OCI-LY1 (cell line): ENCODE results near the gene RLN3.

Experiments used
- EZH2 ChIP-seq: fragments of 200-600 bp; sonication (generic), shearing (Covaris generic); IDR thresholded peaks from 2 replicates; pipeline ENCODE4 v1.8.0; 2017; ENCODE audit warnings: borderline replicate concordance, mixed run types, mild to moderate bottlenecking, antibody characterized with exemption, low read length, moderate library complexity, mixed read lengths
- TF ChIP-seq, protein P1 (sequence below): fragments of 200-600 bp; sonication (generic), shearing (Covaris generic); IDR thresholded peaks from 2 replicates; pipeline ENCODE4 v1.5.1; 2017; ENCODE audit warnings: mild to moderate bottlenecking, antibody characterized with exemption, low read length, moderate library complexity, mixed read lengths

DNA sequence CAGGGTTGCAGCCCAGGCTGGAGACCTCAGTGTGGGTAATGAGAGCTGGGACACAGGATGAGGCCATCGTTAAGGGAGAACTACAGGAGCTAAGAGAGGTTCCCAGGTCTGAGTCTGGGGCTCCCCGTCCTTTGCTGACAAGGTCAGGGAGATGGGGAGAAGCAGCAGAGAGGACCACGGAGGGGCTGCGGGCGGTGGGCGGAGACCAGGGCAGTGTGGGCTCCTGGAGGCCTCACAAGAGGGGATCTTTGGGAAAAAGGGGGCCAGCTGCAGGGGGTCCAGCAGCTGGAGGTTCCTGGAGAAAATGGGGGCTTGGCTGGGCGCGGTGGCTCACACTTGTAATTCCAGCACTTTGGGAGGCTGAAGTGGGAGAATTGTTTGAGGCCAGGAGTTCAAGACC, 37.9 kb upstream of the RLN3 start:
- TF ChIP-seq EZH2, result no peak
- TF ChIP-seq, protein P1, sequence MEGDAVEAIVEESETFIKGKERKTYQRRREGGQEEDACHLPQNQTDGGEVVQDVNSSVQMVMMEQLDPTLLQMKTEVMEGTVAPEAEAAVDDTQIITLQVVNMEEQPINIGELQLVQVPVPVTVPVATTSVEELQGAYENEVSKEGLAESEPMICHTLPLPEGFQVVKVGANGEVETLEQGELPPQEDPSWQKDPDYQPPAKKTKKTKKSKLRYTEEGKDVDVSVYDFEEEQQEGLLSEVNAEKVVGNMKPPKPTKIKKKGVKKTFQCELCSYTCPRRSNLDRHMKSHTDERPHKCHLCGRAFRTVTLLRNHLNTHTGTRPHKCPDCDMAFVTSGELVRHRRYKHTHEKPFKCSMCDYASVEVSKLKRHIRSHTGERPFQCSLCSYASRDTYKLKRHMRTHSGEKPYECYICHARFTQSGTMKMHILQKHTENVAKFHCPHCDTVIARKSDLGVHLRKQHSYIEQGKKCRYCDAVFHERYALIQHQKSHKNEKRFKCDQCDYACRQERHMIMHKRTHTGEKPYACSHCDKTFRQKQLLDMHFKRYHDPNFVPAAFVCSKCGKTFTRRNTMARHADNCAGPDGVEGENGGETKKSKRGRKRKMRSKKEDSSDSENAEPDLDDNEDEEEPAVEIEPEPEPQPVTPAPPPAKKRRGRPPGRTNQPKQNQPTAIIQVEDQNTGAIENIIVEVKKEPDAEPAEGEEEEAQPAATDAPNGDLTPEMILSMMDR, result no peak
